RWPE2 (cell line): ENCODE data around the gene PPP1R15B.
A peak's percentile ranks its signal among the peaks of the same experiment; 100 is the strongest.

Source experiments
- ATAC-seq: fragments of 200-7000 bp; cut with Tn5 transposase; 3 replicates; pipeline ENCODE4 v1.9.1; 2021; ENCODE audit warnings: low read depth
- DNase-seq: peaks from one replicate; pipeline ENCODE4 v3.0.0-alpha.2; 2020; ENCODE audit warnings: low spot score
- H3K27ac ChIP-seq: fragments of 450-650 bp; 2 replicates; pipeline ENCODE4 v1.5.1; 2017; ENCODE audit warnings: mild to moderate bottlenecking; ENCODE audit not compliant: poor library complexity, severe bottlenecking
- H3K27me3 ChIP-seq: fragments of 250-450 bp; sonication (Bioruptor Pico); 2 replicates; pipeline ENCODE4 v1.5.1; 2021; ENCODE audit warnings: mild to moderate bottlenecking, moderate library complexity; ENCODE audit not compliant: insufficient read depth, poor library complexity, severe bottlenecking
- H3K36me3 ChIP-seq: fragments of 250-450 bp; sonication (Bioruptor Pico); 2 replicates; pipeline ENCODE4 v1.5.1; 2020; ENCODE audit warnings: low read depth, mild to moderate bottlenecking, moderate library complexity
- H3K4me1 ChIP-seq: fragments of 250-450 bp; sonication (Bioruptor Pico); 2 replicates; pipeline ENCODE4 v1.5.1; 2021; ENCODE audit warnings: mild to moderate bottlenecking, moderate library complexity; ENCODE audit not compliant: insufficient read depth, poor library complexity, severe bottlenecking
- H3K4me3 ChIP-seq: fragments of 250-450 bp; sonication (Bioruptor Pico); 2 replicates; pipeline ENCODE4 v1.5.1; 2021; ENCODE audit warnings: mild to moderate bottlenecking, moderate library complexity; ENCODE audit not compliant: severe bottlenecking
- H3K9me3 ChIP-seq: fragments of 250-450 bp; sonication (Bioruptor Pico); 2 replicates; pipeline ENCODE4 v1.5.1; 2021; ENCODE audit warnings: mild to moderate bottlenecking, moderate library complexity; ENCODE audit not compliant: severe bottlenecking
- CTCF ChIP-seq: fragments of 450-650 bp; IDR thresholded peaks from one replicate; pipeline ENCODE4 v1.5.1; 2017; ENCODE audit warnings: mild to moderate bottlenecking, moderate library complexity; ENCODE audit not compliant: poor library complexity, severe bottlenecking

Gene PPP1R15B

GRCh38 chr1:204441558-204441957 is 29.9 kb upstream of the PPP1R15B start:
- Histone ChIP-seq H3K4me1 (peaks cover 35% of the 10 kb centered on the region), H3K27me3 (no peaks in the 10 kb centered on the region), H3K4me3 (no peak overlapping the region), H3K27ac (no peak overlapping the region), H3K36me3 (peaks cover 14% of the 10 kb centered on the region), H3K9me3 (no peaks in the 10 kb centered on the region)
- DNase-seq = no peak
- no peak for TF ChIP-seq CTCF
- no peak for ATAC-seq

- Histone ChIP-seq H3K4me3 (no peak overlapping the region), H3K27me3 (no peaks in the 10 kb centered on the region), H3K36me3 (peaks cover 17% of the 10 kb centered on the region), H3K27ac (peak overlapping the region; percentile 51), H3K9me3 (no peaks in the 10 kb centered on the region), H3K4me1 (peaks cover 35% of the 10 kb centered on the region)
- no peak for TF ChIP-seq CTCF
- DNase-seq (no peak), ATAC-seq (no peak)
These were observed 28.2 kb upstream of the PPP1R15B start for GRCh38 chr1:204439621-204440375.

- no peak for TF ChIP-seq CTCF
- peak; percentile 96 for ATAC-seq
- peaks cover 26% of the 10 kb centered on the region for H3K4me1 ChIP-seq
- DNase-seq = peak; percentile 80
- H3K9me3 ChIP-seq = no peaks in the 10 kb centered on the region
- H3K4me3 ChIP-seq = no peak overlapping the region
- H3K27ac ChIP-seq = peak overlapping the region; percentile 51
- H3K36me3 ChIP-seq = peaks cover 22% of the 10 kb centered on the region
- no peaks in the 10 kb centered on the region for H3K27me3 ChIP-seq
These were observed 27.0 kb upstream of the PPP1R15B start for GRCh38 chr1:204438628-204439027.

GRCh38 chr1:204437796-204438570 is 26.4 kb upstream of the PPP1R15B start:
- H3K9me3 ChIP-seq = no peaks in the 10 kb centered on the region
- peak overlapping the region; percentile 51 for H3K27ac ChIP-seq
- no peaks in the 10 kb centered on the region for H3K27me3 ChIP-seq
- H3K4me1 ChIP-seq = peaks cover 20% of the 10 kb centered on the region
- ATAC-seq (no peak), DNase-seq (no peak)
- TF ChIP-seq CTCF = no peak
- H3K36me3 ChIP-seq = peaks cover 22% of the 10 kb centered on the region
- H3K4me3 ChIP-seq = no peak overlapping the region
